Measurements from ENCODE around the gene FAM81A.

DNA sequence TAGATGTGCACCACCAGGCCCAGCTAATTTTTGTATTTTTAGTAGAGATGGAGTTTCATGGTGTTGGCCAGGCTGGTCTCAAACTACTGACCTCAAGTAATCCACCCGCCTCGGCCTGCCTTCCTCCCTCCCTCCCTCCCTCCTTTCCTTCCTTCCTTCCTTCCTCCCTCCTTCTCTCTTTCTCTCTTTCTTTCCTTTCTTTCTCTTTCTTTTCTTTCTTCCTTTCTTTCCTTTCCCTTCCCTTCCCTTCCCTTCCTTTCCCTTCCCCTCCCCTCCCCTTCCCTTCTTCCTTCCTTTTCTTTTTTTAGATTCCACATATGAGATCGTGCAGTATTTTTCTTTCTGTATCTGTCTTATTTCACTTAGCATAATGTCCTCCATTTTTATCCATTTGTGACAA lies 81.3 kb downstream of the FAM81A start:
- TF ChIP-seq, protein P1, sequence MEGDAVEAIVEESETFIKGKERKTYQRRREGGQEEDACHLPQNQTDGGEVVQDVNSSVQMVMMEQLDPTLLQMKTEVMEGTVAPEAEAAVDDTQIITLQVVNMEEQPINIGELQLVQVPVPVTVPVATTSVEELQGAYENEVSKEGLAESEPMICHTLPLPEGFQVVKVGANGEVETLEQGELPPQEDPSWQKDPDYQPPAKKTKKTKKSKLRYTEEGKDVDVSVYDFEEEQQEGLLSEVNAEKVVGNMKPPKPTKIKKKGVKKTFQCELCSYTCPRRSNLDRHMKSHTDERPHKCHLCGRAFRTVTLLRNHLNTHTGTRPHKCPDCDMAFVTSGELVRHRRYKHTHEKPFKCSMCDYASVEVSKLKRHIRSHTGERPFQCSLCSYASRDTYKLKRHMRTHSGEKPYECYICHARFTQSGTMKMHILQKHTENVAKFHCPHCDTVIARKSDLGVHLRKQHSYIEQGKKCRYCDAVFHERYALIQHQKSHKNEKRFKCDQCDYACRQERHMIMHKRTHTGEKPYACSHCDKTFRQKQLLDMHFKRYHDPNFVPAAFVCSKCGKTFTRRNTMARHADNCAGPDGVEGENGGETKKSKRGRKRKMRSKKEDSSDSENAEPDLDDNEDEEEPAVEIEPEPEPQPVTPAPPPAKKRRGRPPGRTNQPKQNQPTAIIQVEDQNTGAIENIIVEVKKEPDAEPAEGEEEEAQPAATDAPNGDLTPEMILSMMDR (IDR thresholded peaks at IDR 0.05), result no peak
- TF ChIP-seq POLR2A (IDR thresholded peaks at IDR 0.05), result no peak
